SHP77 (cell line): ENCODE data around the gene RIMS4.
A peak's percentile ranks its signal among the peaks of the same experiment; 100 is the strongest.

ENCODE experiments used
- DNase-seq, 2 experiments: peaks; one replicate each; lab custom pipeline; 2025; lab: John Stamatoyannopoulos, UW

The RIMS4 gene

DNA sequence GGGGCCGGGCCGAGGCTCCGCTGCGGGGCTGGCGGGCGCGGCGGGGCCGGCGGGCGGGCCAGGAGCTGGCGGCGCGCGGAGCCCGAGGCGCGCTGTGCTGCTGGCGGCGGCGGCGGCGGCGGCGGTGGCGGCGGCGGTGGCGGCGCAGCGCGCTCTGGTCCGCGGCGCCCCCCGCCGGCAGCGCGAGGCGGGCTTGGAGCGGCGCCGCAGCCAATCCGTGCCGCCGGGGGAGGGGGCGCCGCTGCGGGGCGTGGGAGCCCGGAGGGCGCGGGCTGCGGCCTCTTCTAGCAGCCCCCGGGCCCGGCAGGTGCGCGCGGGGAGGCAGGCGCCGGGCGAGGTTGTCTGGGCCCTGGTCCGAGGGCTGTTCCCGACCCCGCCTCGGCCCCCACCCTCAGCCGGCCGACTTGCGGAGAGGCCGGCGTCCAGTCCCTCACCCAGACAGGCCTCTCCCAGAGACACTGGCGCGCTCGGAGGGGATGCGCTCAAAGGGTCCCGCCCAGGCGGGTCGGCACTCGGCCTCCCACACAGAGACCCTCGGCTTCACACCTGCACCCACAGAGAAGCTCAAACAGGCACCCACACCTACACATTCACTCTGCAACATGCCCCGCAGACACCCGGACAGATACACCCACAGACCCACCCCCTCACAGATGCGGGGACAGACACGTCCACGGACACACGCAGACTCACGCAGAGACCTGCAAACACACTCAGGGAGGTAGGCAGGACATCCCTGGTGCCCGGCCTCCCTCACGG lies at the start of gene RIMS4:
TSS of gene RIMS4 (minus strand) at position 156 of the 759 bp plus-strand sequence. CDS start 275 bp downstream, outside the sequence.
- DNase-seq, result no peak

GRCh38 chr20:44858606-44859360 lies 48.4 kb upstream of the RIMS4 start:
- no peak for DNase-seq

DNA sequence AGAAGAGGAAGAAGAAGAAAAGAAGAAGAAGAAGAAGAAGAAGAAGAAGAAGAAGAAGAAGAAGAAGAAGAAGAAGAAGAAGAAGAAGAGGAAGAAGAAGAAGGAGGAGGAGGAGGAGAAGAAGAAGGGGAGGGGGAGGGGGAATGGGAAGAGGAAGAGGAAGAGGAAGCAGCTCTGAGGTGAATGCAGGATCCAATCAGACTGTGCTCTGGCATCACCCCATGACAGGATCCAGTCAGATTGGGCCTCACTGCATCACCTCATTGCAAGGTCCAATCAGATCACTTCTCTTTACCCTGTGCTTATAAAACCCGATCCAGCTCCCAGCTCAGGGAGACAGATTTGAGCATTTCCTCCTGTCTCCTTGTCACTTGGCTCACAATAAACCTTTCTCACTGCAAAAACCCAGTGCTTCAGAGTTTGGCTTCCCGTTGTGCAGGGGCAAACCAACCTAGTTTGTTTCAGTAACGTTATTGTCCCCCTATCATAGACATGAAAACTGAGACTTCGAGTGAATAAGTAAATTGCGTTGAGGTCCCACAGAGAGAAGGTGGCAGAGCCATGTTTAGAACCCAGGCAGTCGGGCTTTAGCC lies 46.6 kb upstream of the RIMS4 start:
- DNase-seq, result no peak

DNA sequence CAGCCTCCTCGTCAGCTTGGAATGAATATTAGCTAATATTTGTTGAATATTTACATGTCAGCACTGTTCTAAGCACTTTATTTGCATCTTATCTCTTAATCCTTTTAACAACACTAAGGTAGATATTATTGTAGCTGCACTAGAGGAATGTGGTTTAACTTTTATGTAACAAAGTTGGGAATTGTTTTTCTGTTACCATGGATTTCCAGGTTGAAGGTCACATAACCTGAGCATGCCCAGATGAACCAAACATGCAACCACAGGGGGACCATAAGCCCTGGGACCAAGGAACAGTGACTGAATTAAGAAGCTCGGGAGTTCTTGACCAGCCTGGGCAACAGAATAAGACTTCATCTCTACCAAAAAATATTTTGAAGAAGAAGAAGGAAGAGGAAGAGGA lies 46.1 kb upstream of the RIMS4 start:
- DNase-seq, result no peak

- no peak for DNase-seq
These were observed 41.2 kb upstream of the RIMS4 start for GRCh38 chr20:44851545-44851944.

DNA sequence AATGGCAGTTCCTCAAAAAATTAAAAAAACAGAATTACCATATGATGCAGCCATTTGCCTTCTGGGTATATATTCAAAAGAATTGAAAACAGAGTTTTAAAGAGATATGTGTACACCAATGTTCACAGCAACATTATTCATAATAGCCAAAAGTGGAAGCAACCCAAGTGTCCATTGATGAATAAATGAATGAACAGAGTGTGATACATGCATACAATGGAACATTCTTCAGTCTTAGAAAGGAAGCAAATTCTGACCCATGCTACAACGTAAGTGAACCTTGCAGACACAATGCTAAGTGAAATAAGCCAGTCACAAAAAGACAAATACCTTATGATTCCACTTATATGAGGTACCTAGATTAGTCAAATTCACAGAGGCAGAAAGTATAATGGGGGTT lies 40.5 kb upstream of the RIMS4 start:
- no peak for DNase-seq

- DNase-seq, result no peak
These were observed 39.9 kb upstream of the RIMS4 start for GRCh38 chr20:44850272-44850671.

DNA sequence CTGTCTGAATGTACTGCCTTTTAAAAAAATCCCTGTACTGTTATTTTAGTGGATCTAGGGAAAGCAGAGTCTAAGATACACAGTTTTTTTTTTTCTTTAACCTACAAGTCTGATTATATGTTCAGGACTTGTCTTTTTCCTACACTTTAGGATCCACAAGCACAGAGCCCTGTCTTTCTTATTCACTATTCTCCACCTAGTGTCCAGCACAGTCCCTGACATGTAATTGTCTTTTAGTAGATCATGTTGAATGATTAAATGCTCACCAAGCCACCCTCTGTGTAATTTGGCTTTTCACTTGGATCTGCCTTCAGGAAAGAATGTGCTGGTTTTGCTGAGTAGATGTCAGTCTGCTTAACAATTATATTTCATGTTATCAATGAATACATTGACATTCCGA lies 39.4 kb upstream of the RIMS4 start:
- no peak for DNase-seq

DNA sequence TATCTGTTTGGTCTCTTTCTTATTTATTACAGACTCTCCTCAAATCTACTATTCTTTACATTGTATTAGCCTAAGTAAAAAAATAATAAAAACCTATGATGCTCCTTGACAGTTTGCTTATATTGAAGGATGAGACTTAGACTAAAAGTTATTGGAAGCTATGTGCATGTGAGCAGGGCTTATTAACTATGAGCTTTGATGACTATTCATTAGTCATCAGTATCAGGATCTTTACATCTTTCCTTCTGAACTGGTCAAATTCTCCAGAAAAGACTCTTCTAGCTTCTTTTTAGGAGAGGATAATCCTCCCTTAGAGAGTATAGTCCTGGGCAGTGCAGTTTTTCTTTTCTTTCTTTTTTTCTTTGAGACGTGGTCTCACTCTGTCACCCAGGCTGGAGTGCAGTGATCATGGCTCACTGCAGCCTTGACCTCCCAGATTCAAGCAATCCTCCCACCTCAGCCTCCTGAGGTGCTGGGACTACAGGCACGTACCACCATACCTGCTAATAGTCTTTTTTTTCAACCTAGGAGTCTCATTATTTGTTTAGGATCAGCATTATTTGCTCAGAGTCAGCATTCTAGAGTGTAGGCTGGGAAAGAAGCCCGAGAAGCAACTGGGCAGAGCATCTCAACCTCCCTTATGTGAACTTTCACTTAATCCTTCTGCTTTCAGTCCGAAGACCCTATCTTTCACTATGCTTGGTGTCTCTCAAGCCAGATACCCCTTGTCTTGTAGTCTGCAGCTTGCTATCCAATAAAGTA lies 38.1 kb upstream of the RIMS4 start:
- DNase-seq, result no peak

DNA sequence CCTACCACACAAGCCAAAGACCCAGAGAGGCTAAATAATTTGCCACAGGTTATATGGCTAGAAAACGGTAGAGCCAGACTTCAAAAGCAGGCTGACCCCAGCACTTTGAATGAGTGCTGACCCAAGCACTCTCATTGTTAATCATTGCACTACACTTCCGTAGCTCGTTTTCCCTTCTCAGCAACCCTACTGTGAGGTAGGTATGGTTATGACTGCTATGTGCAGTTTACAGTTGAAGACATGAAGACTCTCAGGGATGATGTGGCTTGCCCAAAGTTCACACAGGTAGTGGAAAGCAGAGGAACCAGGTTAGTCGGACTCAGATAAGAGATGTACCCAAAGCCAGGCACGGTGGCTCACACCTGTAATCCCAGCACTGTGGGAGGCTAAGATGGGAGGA lies 33.5 kb upstream of the RIMS4 start:
- no peak for DNase-seq

DNA sequence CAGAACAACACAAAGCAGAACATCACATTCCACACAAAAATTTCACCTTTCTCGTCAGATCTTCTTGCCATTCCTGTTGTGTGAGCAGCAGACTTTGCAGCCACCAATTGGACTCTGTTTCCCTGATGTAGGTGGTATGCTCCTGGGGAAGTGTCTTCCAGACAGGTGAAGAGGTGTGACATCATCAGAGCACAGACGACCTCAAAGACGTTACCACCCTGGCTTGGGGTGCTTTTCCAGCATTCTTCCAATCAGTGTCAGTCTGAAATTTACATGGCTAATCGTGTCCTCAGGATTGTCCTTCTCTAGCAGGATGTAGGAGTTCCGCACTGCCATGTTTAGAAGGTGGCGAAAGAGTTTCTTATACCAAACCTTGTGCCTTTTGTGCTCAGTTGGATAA lies 31.6 kb upstream of the RIMS4 start:
- DNase-seq, result no peak

DNA sequence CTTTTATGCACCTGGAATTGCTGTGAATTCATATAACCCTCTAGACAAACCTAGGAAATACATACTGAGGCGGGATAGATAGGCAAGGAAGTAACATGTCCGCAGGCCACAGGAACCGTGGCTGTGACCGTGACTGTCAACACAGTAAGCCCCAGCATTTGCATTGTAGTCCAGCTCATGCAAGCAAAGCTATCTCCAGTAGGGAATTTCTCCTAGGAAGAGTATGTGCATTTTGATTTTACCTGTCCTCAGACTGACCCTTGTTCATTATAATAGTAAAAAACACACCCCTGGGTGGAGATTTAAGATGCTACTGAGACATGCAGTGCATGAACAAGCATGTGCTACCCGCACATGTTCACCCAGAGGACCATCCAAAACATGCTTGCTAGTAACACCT lies 30.5 kb upstream of the RIMS4 start:
- no peak for DNase-seq

DNA sequence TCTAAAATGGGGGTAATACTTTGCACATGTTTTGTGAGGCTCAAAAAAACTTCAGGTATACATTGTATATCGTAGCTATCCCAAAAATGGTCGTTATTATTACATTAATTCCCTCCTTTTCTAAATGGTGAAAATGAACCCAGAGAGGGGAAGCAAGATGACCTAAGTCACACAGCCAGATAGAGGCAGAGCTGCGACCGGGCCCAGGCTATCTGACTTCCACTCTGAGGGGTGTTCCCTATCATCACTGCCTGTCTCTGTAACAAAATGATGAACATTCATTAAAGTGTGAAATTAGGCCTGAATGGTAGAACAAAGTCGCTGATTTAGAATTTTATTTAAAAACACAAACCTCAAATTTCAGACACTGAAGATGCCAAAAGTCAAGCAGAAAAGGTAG lies 29.1 kb upstream of the RIMS4 start:
- no peak for DNase-seq

- no peak for DNase-seq
These were observed 28.2 kb upstream of the RIMS4 start for GRCh38 chr20:44838521-44838920.

GRCh38 chr20:44837946-44838345 lies 27.6 kb upstream of the RIMS4 start:
- DNase-seq, result no peak

- DNase-seq, result no peak
These were observed 26.3 kb upstream of the RIMS4 start for GRCh38 chr20:44836601-44837120.

GRCh38 chr20:44835661-44836221 lies 25.4 kb upstream of the RIMS4 start:
- DNase-seq, result no peak

GRCh38 chr20:44835116-44835515 lies 24.8 kb upstream of the RIMS4 start:
- no peak for DNase-seq

- DNase-seq, result no peak
These were observed 24.3 kb upstream of the RIMS4 start for GRCh38 chr20:44834693-44835092.

- no peak for DNase-seq
These were observed 23.1 kb upstream of the RIMS4 start for GRCh38 chr20:44833437-44833836.

- DNase-seq, result peak in 1 of 2 experiments; percentile 7
These were observed 22.4 kb upstream of the RIMS4 start for GRCh38 chr20:44832724-44833123.

GRCh38 chr20:44830995-44831394 lies 20.6 kb upstream of the RIMS4 start:
- no peak for DNase-seq
